Neural cell (in vitro differentiated cells): ENCODE results near the gene KRT27.

Source experiments
- EP300 ChIP-seq: fragments of 450-650 bp; conservative IDR thresholded peaks from 2 replicates; pipeline ENCODE4 v1.6.1; 2014; ENCODE audit warnings: antibody characterized with exemption, mild to moderate bottlenecking, moderate library complexity; ENCODE audit not compliant: poor library complexity, severe bottlenecking
- EZH2 ChIP-seq: fragments of 200-600, 300-800 bp; shearing (Covaris generic), sonication (generic); IDR thresholded peaks from 2 replicates; pipeline ENCODE4 v1.6.1; 2014; ENCODE audit warnings: antibody characterized with exemption, low read length, borderline replicate concordance, mild to moderate bottlenecking; ENCODE audit not compliant: insufficient read depth, poor library complexity, severe bottlenecking
- POLR2AphosphoS5 ChIP-seq: IDR thresholded peaks from 2 replicates; pipeline ENCODE4 v1.6.1; 2012
- TAF1 ChIP-seq: IDR thresholded peaks from 2 replicates; pipeline ENCODE4 v1.6.1; 2012; ENCODE audit warnings: low read depth
- TF ChIP-seq, protein P1 (sequence below): fragments of 450-650 bp; IDR thresholded peaks from 2 replicates; pipeline ENCODE4 v1.5.1; 2014; ENCODE audit warnings: antibody characterized with exemption, mild to moderate bottlenecking, moderate library complexity; ENCODE audit not compliant: poor library complexity, severe bottlenecking
- TF ChIP-seq, protein P2 (sequence below): IDR thresholded peaks from 2 replicates; pipeline ENCODE4 v1.6.1; 2012; ENCODE audit warnings: borderline replicate concordance

DNA sequence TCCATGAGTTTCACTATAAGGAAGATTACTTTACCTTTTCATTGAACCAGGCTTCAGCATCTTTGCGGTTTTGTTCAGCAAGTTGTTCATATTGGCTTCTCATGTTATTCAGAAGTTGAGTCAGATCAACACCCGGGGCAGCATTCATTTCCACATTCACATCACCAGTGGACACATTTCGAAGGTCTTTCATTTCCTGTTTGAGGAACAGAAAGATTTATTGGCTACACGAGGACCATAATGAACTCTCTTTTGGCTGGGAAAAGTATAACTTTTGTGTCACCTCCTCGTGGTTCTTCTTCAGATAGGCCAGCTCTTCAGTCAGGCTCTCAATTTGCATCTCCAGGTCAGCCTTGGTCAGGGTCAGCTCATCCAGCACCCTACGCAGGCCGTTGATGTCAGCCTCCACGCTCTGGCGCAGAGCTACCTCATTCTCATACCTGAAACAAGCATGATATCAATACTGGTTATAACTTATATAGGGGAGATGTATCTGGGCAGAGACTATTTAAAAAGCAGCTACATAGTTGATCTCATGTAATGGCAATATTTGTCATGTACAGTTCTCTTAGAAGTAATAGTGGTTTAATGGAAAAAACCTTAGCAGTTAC, 38.0 kb upstream of the KRT27 start:
- TF ChIP-seq, protein P1, sequence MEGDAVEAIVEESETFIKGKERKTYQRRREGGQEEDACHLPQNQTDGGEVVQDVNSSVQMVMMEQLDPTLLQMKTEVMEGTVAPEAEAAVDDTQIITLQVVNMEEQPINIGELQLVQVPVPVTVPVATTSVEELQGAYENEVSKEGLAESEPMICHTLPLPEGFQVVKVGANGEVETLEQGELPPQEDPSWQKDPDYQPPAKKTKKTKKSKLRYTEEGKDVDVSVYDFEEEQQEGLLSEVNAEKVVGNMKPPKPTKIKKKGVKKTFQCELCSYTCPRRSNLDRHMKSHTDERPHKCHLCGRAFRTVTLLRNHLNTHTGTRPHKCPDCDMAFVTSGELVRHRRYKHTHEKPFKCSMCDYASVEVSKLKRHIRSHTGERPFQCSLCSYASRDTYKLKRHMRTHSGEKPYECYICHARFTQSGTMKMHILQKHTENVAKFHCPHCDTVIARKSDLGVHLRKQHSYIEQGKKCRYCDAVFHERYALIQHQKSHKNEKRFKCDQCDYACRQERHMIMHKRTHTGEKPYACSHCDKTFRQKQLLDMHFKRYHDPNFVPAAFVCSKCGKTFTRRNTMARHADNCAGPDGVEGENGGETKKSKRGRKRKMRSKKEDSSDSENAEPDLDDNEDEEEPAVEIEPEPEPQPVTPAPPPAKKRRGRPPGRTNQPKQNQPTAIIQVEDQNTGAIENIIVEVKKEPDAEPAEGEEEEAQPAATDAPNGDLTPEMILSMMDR: no peak
- TF ChIP-seq POLR2AphosphoS5: no peak
- TF ChIP-seq, protein P2, sequence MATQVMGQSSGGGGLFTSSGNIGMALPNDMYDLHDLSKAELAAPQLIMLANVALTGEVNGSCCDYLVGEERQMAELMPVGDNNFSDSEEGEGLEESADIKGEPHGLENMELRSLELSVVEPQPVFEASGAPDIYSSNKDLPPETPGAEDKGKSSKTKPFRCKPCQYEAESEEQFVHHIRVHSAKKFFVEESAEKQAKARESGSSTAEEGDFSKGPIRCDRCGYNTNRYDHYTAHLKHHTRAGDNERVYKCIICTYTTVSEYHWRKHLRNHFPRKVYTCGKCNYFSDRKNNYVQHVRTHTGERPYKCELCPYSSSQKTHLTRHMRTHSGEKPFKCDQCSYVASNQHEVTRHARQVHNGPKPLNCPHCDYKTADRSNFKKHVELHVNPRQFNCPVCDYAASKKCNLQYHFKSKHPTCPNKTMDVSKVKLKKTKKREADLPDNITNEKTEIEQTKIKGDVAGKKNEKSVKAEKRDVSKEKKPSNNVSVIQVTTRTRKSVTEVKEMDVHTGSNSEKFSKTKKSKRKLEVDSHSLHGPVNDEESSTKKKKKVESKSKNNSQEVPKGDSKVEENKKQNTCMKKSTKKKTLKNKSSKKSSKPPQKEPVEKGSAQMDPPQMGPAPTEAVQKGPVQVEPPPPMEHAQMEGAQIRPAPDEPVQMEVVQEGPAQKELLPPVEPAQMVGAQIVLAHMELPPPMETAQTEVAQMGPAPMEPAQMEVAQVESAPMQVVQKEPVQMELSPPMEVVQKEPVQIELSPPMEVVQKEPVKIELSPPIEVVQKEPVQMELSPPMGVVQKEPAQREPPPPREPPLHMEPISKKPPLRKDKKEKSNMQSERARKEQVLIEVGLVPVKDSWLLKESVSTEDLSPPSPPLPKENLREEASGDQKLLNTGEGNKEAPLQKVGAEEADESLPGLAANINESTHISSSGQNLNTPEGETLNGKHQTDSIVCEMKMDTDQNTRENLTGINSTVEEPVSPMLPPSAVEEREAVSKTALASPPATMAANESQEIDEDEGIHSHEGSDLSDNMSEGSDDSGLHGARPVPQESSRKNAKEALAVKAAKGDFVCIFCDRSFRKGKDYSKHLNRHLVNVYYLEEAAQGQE: no peak
- no peak for TF ChIP-seq TAF1
- no peak for TF ChIP-seq EP300
- TF ChIP-seq EZH2: no peak
